ENCODE measurements around the gene KRTAP2-1.
"Not testable (repeated sequence)": the region's sequence is repeated elsewhere in the genome, so short reads cannot be mapped to it uniquely, and the experiment has no call there.

Gene KRTAP2-1

DNA sequence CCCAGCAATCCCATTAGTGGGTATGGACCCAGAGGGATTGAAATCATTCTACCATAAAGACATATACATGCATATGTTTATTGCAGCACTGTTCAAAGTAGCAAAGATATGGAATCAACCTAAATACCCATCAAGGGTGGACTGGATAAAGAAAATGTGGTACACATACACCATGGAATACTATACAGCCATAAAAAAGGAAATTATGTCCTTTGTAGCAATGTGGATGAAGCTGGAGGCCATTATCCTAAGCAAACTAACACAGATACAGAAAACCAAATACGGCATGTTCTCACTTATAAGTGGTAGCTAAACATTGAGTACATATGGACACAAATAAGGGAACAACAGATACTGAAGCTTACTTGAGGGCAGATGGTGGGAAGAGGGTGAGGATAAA is 10.4 kb upstream of the KRTAP2-1 start:
- no peak for DNase-seq (ENCODE audit: low read depth in 2 of 2)

DNA sequence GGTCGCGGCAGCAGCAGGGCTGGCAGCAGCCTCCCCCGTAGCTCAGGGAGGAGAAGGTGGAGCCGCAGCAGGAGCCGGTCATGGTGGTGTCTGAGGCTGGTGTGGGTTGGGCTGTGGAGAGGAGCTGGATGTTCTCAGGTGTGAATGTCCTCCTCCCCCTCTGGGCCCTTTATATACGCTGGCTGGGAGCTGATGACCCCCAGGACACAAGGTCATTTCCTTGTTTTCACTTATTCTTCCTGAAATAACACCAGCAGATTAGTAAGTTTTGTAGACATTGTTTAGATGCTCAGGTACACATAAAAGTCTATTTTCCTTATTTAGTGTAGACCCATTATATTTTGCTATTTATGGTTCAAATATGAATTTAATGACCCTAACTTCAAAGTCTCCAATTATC is 8.0 kb upstream of the KRTAP2-1 start, which contains the start of gene KRTAP2-2:
KRTAP2-2 (minus strand) TSS at position 101 of the 400 bp plus-strand sequence; CDS start at position 82, 19 bp downstream.
- DNase-seq (ENCODE audit: low read depth in 2 of 2), result not testable (repeated sequence)

DNA sequence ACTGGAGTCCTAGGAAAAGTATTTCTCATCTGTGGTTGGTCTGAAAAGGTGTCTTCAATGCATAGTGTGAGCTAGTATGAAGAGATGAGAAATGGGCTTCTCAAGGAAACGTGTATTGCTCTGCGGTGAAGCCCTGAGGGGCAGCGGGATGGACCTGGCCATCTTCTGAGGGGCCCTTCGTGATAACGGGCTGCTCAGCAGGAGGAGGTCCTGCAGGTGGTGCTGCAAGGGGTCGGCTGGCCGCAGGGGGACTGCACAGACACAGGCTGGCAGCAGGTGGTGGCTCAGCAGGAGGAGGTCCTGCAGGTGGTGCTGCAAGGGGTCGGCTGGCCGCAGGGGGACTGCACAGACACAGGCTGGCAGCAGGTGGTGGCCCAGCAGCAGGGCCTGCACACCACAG is 7.4 kb upstream of the KRTAP2-1 start:
- not testable (repeated sequence) for DNase-seq (ENCODE audit: low read depth in 2 of 2)

DNA sequence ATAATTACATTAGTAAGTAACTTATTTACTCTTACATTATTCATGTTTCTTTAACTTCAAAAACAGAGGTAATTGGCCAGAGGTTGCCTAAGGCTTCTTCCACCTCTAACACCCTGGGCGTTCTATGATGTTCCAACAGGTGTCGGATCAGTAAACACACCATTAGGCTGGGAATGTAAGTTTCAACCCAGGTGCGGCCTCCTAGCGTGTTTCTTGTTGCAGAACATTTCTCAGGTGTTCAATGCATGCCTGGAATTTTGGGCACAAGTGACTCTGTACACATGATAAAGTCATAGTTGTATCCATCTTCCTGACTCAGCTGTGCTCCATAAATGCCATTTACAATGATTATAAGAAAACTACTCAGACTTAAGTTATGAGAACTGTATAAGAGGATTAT is 6.9 kb upstream of the KRTAP2-1 start:
- no peak for DNase-seq (ENCODE audit: low read depth in 2 of 2)

DNA sequence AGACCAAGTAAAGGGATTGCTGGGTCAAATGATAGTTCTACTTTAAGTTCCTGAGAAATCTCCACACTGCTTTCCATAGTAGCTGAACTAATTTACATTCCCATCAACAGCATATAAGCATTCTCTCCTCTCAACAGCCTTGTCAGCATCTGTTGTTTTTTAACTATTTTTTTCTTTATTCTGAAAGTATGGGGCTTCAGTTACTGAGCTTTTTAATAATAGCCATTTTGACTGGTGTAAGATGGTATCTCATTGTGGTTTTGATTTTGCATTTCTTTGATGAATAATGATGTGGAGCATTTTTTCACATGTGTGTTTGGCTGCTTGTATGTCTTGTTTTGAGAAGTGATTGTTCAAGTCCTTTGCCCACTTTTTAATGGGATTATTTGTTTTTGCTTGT is 5.5 kb upstream of the KRTAP2-1 start:
- DNase-seq (ENCODE audit: low read depth in 2 of 2), result no peak

DNA sequence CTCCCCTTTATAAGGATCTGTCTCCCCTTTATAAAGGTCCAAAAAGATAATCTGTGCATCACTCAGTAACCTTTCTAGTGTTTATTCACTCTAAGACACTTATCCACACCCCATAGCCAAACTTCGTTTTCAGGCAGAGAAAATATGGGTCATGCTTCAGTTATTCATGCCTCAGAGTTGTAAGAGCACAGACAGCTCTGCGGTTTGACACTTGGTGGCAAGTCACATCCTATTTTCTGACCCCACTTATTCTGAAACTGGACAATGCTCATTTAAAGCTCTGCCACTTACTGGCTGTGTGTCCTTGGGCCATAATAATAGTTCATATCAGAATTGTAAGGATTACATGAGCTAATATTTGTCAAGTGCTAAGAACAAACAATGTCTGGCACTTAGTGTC is 2.0 kb upstream of the KRTAP2-1 start:
- DNase-seq (ENCODE audit: low read depth in 2 of 2), result no peak

DNA sequence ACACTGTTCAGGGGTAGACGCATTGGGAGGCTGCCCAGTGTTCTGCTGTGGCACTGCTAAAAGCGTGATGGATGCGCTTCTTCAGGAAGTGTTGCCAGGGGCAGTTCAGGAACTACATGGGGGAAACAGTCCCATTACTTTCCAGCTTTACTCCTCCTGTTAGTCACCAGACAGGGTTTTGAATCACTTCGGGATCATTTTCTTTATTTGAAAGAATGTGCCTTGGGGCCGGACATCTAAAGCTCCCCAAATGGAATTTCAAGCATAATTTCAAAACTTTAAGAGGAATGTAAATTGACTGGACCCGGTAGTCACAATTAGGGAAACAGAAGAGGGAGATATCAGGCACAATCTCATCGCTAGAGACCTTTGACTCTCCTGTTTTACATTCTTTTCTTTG is 1.3 kb upstream of the KRTAP2-1 start:
- no peak for DNase-seq (ENCODE audit: low read depth in 2 of 2)

DNA sequence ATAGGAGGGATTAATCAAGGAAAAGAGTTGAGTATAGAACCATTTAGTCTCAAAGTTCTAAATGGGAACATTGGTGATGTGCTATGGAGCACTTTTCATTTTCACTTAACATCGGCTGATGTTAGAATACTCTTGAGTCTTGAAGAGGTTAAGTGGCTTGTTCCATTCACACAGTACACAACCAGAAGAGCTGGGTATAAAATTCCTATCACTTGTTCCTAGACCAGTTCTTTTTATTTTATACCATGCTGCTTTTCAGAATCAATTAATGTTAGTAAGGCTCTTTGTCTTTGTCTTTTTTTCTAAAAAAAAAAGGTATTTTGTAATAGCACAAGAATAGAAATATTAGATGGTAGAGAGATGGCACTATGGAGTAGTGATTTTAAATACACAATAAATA is 4.2 kb downstream of the KRTAP2-1 start:
- no peak for DNase-seq (ENCODE audit: low read depth in 2 of 2)

DNA sequence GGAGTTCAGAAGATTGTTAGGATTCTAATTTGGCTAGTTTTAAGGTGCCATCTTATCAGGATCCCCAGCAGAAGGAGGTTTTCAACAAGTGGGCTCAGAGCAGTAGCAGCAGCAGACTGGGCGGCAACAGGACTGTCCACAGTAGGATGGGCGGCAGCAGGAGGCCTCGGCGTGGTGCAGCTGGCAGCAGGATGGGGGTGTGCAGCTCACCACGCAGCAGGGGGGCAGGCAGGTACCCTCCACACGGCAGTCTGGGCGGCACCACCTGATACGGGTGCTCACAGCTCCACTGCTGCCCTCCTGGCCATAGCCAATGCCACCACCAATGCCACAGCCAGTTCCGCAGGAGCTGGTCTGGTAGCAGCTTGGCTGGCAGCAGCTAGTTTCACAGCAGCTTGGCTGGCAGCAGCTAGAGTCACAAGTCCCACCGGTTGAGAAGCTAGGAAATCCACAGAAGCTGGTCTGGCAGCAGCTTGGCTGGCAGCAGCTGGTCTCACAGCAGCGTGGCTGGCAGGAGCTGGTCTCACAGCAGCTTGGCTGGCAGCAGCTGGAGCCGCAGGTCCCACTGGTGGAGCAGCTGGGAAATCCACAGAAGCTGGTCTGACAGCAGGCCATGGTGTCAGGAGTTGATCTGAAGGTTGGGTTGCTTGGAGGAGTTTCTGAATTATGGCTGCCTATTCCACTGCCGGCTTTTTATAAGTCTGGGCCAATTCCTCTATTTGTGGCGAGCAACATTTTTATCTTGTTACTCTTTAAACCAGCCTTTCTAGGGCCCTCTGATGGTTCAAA is 6.1 kb downstream of the KRTAP2-1 start, which contains the start of gene KRTAP1-1:
KRTAP1-1 (minus strand) TSS at position 668 of the 789 bp plus-strand sequence; CDS start at position 615, 53 bp downstream.
- not testable (repeated sequence) for DNase-seq (ENCODE audit: low read depth in 2 of 2)

DNA sequence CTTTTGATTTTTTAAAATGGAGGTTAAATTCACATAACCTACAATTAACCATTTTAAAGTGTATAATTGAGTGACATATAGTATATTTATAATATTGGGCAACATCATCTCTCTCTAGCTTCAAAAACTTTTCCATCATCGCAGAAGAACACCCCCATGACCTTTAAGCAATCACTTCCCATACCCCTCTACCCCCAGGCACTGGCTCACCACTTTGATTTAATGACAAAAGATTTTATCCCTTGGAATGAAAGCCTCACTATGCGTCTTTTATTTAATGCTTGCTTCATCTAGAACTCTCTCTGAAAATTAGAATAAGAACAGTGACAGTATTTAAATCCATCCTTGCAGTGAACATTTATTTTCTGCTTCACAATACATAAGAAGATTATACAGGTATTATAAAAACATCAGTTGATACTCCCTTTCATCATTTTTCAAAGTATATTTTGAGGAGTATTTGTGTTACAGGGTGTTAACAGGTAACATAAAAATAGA is 9.2 kb downstream of the KRTAP2-1 start:
- DNase-seq (ENCODE audit: low read depth in 2 of 2), result no peak

DNA sequence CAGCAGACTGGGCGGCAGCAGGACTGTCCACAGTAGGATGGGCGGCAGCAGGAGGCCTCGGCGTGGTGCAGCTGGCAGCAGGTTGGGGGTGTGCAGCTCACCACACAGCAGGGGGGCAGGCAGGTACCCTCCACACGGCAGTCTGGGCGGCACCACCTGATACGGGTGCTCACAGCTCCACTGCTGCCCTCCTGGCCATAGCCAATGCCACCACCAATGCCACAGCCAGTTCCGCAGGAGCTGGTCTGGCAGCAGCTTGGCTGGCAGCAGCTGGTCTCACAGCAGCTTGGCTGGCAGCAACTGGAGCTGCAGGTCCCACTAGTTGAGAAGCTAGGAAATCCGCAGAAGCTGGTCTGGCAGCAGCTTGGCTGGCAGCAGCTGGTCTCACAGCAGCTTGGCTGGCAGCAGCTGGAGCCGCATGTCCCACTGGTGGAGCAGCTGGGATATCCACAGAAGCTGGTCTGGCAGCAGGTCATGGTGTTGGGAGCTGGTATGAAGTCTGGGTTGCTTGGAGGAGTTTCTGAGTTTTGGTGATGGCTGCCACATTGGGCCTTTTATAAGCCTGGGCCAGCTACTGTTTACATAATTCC is 12.7 kb downstream of the KRTAP2-1 start, which contains the start of gene KRTAP1-3:
KRTAP1-3 (minus strand) TSS at position 529 of the 590 bp plus-strand sequence; CDS start at position 476, 53 bp downstream.
- DNase-seq (ENCODE audit: low read depth in 2 of 2), result not testable (repeated sequence)

DNA sequence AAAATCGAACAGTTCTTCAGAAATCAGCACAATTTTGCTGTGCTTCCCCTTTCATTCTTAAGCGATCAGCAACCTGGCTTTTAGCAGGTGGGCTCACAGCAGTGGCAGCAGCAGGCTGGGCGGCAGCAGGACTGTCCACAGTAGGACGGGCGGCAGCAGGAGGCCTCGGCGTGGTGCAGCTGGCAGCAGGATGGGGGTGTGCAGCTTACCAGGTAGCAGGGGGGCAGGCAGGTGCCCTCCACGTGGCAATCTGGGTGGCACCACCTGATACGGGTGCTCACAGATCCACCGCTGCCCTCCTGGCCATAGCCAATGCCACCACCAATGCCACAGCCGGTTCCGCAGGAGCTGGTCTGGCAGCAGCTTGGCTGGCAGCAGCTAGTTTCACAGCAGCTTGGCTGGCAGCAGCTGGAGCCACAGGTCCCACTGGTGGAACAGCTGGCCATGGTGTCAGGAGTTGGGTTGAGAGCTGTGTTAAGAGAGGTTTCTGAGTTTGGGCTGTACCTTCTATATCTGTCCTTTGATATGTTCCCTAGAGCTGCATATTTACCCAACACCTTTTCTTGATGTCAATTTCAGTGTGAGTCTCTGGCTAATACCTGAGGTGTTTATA is 17.4 kb downstream of the KRTAP2-1 start, which contains the start of gene KRTAP1-4:
KRTAP1-4 (minus strand) TSS at position 563 of the 613 bp plus-strand sequence; CDS start at position 446, 117 bp downstream.
- DNase-seq (ENCODE audit: low read depth in 2 of 2), result no peak

DNA sequence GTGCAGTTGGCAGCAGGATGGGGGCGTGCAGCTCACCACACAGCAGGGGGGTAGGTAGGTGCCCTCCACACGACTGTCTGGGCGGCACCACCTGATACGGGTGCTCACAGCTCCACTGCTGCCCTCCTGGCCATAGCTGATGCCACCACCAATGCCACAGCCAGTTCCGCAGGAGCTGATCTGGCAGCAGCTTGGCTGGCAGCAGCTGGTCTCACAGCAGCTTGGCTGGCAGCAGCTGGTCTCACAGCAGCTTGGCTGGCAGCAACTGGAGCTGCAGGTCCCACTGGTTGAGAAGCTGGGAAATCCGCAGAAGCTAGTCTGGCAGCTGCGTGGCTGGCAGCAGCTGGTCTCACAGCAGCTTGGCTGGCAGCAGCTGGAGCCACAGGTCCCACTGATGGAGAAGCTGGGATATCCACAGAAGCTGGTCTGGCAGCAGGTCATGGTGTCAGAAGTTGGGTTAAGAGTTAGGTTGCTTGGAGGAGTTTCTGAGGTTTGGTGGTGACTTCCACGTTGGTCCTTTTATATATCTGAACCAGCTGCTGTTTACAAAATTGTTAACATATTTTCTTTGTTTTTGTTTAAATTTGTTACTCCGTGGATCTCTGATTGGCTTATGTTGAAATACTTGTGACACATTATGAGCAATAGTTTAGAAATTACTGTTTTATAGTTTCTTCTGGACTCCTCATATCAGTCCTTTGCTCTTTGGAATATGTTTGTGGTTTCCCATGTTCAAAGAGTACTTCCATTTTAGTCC is 20.2 kb downstream of the KRTAP2-1 start, which contains the start of gene KRTAP1-5:
KRTAP1-5 (minus strand) TSS at position 494 of the 757 bp plus-strand sequence; CDS start at position 441, 53 bp downstream.
- DNase-seq (ENCODE audit: low read depth in 2 of 2), result no peak

DNA sequence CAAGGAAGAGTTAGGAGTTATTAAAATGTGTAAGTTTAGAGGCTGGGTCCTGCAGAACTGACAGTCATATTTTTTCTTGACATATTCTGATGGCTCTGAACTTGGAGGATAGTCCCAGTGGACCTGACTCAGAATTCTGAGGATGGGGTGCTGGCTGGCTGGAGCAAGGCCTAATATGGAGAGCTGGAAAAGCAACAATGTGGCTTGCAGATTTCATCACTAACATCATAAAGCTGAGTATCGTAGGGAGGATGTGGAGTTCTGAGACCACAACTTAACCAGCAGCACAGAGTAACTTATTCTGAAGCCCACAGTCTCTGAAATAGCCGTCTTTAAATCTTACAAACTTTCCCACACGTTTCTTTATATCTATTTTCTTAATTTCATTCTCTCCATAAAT is 22.4 kb downstream of the KRTAP2-1 start:
- no peak for DNase-seq (ENCODE audit: low read depth in 2 of 2)

DNA sequence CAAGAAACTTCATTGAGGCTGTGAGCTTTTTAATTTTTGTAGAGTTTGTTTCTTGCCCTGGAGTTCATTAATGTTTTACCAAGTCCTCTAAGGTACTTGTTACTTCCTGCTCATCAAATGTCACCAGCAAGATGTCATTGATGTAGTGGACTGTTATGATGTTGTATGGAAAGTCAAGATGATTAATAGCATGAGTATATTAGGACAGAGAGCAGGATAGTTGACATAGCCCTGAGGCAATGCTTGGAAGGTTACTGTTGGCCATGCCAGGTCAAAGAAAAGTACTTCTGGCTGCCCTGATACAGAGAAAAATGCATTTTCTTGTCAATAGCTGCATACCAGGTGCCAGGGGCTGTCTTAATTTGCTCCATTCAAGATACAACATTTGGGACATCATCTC is 26.8 kb downstream of the KRTAP2-1 start:
- DNase-seq (ENCODE audit: low read depth in 2 of 2), result no peak

DNA sequence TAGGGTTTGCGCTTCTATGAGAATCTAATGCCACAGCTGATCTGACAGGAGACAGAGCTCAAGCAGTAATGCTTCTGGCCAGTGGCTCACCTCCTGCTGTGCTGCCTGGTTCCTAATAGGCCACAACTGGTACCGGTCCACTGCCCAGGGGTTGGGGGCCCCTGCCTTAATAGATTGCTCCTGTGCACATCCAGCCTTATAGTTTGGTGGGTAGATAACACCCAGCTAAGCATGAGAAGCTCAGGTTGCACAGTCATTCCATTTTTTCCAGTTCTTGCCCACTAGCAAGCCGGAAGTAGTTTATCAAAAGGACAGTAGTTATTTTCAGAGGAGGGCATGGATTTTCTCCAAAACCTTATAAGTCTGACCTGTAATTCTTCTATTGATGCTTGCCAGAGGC is 27.7 kb downstream of the KRTAP2-1 start:
- DNase-seq (ENCODE audit: low read depth in 2 of 2), result no peak

DNA sequence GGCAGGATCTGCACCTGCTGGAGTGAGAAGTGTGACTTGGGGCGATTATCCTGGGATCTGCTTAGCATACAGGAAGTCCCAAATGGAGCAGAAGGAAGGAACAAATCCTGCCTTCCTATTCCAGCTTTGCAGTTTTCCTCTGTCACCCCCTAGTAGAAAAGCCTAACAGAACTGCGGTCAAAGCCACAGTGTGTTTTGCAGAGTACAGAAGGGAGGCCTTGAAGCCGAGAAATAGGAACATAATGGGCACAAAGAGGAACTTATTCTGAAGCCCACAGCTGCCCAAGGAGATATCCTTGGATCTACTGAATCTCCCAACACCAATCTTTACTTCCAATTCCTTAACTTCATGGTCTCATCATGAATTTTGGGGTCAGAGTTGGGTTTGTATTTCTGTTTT is 28.6 kb downstream of the KRTAP2-1 start:
- no peak for DNase-seq (ENCODE audit: low read depth in 2 of 2)

DNA sequence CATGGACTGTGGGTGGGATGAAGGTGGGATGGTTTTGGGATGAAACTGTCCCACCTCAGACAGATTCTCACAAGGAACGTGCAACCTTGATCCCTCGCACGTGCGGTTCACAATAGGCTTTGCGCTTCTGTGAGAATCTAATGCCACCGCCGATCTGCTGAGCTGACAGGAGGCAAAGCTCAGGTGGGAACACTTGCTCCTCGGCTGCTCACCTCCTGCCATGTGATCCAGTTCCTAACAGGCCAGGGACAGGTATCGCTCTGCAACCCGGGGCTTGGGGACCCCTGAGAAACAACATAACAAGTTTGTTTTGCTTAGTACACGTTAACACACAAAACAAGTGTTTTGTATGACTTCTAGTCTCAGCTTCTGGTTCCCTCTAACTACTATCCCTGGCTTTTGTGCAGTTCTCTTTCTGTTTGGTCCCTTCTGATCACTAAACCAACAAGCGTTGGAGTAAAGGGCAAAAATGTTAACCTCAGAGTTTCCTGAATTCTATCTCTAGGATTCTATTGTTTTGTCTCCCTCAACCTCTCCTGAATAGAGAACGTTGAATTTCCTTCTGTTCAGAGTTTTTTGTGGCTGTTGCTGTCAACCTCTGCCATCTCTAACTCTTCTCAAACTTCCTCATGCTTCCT is 30.4 kb downstream of the KRTAP2-1 start:
- DNase-seq (ENCODE audit: low read depth in 2 of 2), result no peak

DNA sequence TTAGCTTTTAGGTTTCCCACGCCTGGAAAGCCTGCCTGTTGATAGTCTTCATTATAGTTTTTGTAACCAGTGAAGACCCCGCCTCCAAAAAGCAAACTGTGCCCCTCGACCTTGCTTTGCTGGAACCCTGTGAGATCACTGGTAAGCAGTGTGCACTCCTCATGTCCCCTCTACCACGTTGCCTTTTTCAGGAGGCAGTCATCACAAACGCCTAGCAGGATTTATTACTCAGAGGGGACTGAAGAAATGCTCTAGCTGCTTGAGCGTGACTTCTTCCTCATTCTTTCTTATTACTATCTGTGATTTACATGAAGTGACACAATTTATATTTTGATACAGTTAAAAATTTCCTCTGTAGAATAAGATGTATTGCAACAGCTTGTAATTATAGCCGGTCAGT is 31.7 kb downstream of the KRTAP2-1 start:
- DNase-seq (ENCODE audit: low read depth in 2 of 2), result no peak

DNA sequence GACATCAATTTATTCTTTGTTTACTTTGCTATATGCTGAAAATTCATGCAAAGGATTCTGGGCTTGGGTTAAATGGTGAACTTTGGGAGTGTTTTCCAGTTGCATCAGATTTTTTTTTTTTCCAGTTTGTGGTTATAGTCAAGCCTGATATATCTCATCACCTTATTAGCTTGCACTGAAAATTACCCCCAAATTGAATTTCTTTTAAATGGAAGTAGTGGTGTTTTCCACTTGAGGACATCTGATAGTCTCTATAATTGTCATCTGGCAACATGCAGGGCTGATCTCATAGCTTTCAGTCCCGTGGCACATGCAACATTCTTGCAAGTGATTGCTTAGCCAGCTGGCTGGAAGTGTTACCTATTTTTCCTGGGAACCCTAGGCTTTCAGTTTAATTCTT is 33.5 kb downstream of the KRTAP2-1 start:
- DNase-seq (ENCODE audit: low read depth in 2 of 2), result no peak

DNA sequence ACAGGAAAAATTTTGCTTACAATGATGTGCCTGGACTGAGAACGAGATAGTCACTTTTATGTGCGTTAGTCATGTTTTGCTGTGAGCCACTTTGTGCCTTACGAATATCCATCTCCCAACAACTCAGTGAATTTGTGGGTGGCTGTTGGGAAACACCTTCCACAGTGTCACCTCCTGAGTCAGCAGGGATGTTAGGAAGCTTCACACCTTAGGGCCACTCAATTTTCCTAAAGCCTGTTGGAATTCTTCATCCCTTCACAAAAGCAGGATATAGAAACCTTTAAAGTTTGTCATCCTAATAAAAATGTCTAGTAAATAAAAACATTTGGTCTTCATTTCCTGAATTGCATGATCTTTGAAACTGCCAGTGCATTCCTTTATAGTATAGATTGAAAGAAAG is 33.9 kb downstream of the KRTAP2-1 start:
- DNase-seq (ENCODE audit: low read depth in 2 of 2), result no peak
